ENCODE results near the gene GPR31.
"Not testable (repeated sequence)": the region's sequence is repeated elsewhere in the genome, so short reads cannot be mapped to it uniquely, and the experiment has no call there.

DNA sequence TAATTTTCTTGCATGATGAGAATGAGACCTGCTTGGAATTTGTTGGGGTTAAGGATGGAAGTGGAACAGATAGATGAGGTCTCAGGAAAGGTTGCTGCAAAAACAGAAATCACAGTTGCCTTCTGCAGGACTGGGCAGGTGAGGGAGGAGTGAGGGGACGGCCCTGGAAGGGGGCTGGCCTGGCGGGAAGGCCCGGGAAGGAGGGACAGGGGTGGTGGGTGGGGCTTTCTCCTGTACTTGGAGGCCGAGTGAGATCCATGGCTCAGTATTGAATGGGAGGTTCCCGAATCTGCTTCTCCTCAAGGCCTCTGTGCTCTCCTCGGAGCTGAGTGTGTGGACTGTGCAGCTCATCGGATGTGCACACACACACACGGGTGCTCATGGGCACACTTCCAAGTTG, 44.8 kb upstream of the GPR31 start:
- TF ChIP-seq, protein P1, sequence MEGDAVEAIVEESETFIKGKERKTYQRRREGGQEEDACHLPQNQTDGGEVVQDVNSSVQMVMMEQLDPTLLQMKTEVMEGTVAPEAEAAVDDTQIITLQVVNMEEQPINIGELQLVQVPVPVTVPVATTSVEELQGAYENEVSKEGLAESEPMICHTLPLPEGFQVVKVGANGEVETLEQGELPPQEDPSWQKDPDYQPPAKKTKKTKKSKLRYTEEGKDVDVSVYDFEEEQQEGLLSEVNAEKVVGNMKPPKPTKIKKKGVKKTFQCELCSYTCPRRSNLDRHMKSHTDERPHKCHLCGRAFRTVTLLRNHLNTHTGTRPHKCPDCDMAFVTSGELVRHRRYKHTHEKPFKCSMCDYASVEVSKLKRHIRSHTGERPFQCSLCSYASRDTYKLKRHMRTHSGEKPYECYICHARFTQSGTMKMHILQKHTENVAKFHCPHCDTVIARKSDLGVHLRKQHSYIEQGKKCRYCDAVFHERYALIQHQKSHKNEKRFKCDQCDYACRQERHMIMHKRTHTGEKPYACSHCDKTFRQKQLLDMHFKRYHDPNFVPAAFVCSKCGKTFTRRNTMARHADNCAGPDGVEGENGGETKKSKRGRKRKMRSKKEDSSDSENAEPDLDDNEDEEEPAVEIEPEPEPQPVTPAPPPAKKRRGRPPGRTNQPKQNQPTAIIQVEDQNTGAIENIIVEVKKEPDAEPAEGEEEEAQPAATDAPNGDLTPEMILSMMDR (IDR thresholded peaks at IDR 0.05), result not testable (repeated sequence)
- TF ChIP-seq EP300, POLR2AphosphoS5 (IDR thresholded peaks at IDR 0.05): not testable (repeated sequence)
